Measurements from ENCODE around the gene PPP1R13B.

Gene PPP1R13B

DNA sequence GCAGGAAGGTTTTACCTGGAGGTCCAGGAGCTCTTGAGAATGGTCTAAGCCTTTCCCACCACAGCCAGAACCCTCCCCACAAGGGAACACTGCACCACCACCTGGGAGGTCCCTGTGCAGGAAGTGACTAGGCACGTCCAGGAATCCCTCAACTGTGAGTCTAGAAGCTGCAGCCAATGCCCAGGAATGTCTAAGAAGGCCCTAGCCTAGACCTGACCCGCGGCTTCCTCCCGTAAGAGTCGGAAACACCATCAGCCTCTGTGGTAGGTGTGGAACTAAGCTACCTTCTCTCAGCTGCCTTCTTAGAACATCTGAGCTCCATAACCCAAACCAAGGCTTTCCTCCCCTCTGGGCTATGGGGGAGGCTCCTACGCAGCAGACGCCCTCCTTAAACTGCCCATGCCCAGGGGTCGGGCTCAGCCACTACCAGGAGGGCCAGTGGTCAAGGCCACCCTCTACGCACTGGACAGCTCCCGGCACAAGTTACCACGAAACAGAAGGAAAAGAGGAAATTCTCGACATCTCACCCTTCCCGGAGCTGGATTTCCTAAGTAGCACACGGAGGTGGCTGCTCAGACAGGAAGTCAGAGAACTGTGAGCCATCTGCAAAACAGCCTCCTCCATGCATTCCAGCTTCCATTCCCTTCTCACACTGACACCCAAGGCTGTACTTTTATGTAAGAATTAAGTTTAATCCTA is 106.2 kb downstream of the PPP1R13B start:
- H3K4me1 Mint-ChIP-seq, result no peaks in the 10 kb centered on the region
- no peaks in the 10 kb centered on the region for H3K27me3 Mint-ChIP-seq
- ATAC-seq (no peak), DNase-seq (no peak)
- no peak overlapping the region for H3K4me3 Mint-ChIP-seq
- H3K27ac Mint-ChIP-seq, result no peak overlapping the region
- H3K9me3 Mint-ChIP-seq, result no peaks in the 10 kb centered on the region

DNA sequence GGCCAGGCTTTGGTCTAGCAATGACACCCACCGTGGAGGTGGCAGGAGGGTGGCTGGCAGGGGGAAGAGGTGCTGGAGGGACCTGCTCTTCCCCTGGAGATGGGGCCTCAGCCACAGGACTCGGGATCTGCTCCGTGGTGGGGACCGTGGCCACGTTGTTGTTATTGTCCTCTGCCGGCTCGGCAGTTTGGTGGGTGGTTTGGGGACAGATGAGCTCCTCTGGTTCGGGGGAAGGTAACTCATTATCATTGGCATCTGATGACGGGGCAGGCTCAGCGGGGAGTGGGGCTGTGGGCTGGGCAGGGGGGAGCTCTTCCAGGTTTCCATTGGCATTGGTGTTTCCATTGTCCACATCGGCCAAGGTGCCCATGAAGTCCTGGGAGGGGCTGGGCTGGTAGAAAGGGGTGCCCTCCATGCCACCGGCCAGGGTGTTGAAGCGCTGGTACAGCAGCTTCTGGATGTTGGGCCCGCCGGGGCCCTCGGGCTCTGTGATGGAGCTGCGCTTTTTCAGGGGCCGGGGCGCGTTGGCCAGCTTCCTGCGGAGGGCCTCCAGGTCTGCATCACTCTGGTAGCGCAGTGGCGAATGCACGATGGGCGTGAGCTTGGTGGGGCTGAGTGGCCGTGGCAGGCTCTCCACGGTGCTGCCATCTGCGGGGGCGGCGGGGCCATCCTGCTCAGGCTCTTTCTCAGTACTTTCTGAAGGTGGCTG is 107.4 kb downstream of the PPP1R13B start:
- Mint-ChIP-seq H3K4me3 (no peak overlapping the region), H3K27ac (peak overlapping the region in 1 of 2 donors; percentile 42), H3K4me1 (no peaks in the 10 kb centered on the region), H3K9me3 (no peaks in the 10 kb centered on the region), H3K27me3 (no peaks in the 10 kb centered on the region)
- ATAC-seq, result no peak
- DNase-seq, result no peak

DNA sequence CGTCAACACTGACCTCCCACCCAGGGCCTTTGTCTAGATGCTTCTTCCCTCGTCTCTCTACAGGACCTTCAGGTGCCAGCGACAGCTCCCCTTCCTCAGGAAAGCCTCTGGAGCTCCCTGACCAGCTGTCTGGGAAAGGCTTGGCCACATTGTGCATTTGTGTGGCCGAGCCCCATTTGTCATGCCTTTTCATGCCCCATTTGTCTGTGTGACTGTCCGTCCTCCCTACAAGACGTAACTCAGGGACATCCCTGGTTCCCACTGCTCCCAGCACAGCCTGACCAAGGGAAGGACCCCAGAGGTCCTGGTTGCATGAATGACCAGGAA is 107.9 kb downstream of the PPP1R13B start:
- ATAC-seq (no peak), DNase-seq (no peak)
- Mint-ChIP-seq H3K4me3 (no peak overlapping the region), H3K9me3 (no peaks in the 10 kb centered on the region), H3K27me3 (no peaks in the 10 kb centered on the region), H3K4me1 (no peaks in the 10 kb centered on the region), H3K27ac (no peak overlapping the region)

DNA sequence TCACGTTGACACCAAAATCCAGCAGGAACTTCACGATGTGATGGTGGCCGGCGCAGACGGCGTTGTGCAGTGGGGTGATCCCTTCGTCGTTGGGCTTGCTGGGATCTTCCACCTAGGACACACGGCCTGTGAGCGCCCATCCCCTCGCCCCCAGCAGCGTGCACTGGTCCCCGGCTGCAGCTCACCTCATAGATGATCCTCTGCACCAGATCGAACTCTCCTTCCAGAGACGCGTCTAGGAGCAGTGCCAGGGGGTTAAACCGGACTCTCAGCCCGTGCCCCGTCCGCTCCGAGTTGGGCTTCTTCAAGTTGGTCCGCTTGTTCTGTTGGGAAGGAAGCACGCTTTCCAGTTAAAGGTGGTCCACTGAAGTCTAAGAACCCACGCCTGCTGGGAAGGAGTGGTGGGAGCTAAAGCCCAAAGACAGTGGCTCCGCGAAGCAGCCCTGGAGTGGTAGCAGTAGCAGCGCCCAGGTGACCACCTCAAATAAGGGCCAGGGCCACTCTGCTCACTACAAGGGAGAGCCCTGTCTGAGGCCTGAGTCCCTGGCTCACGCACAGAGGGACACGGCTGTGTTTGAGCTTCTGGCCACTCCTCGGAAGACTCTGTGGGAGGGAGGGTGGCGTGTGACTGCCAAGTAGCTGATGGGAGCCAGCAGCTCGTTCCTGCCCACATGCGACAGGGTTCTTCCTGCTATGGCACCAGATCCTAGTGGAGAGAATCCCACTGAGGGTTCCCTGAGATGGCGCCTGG is 108.5 kb downstream of the PPP1R13B start:
- ATAC-seq (no peak), DNase-seq (no peak)
- Mint-ChIP-seq H3K4me3 (no peak overlapping the region), H3K9me3 (no peaks in the 10 kb centered on the region), H3K4me1 (no peaks in the 10 kb centered on the region), H3K27ac (no peak overlapping the region), H3K27me3 (no peaks in the 10 kb centered on the region)

DNA sequence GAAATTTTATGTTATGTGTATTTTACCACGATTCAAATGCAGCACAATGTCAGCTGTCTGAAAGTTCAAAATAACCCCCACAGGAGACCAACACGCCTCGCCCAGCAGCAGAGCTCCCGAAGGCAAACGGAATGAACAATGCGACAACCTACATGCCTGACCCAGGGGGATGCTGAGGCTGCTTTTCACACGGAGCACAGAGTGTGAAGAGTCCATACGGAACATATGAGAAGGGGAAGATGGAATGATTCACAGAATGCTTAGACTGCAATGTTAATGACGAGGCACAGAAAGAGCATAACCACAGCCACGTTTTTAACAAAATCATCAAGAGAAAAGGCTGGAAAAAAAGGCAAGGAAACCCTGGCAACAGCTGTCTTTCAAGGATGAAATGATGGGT is 109.2 kb downstream of the PPP1R13B start:
- ATAC-seq (no peak), DNase-seq (no peak)
- no peaks in the 10 kb centered on the region for H3K9me3 Mint-ChIP-seq
- no peaks in the 10 kb centered on the region for H3K4me1 Mint-ChIP-seq
- H3K27me3 Mint-ChIP-seq, result no peaks in the 10 kb centered on the region
- H3K4me3 Mint-ChIP-seq, result no peak overlapping the region
- no peak overlapping the region for H3K27ac Mint-ChIP-seq

DNA sequence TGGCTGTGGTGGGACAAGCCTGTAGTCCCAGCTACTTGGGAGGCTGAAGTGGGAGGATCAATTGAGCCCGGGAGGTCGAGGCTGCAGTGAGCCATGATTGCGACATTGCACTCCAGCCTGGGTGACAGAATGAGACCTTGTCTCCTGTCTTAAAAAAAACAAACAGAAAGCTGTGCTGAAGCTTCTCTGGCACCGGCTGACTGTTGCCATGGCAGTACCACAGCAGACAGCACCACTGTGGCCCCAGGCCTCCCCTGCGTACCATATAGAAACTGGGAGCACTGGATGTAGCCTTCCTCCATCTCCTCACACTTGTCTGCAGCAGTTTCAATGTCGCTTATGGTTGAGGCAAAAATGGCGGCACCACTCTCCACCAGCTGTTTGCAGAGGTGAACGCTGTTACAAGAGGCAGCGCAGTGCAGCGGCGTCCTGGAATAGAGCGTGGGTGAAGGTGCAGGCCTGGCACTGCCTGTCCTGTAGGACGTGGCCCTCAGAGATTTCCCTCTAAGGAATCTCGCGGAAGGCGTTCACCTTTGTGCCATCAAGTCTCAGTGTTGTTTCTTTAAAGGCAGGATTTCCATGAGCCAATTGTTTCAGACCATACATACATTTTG is 109.8 kb downstream of the PPP1R13B start:
- no peaks in the 10 kb centered on the region for H3K9me3 Mint-ChIP-seq
- no peaks in the 10 kb centered on the region for H3K27me3 Mint-ChIP-seq
- peak overlapping the region in 1 of 2 donors; percentile 12 for H3K27ac Mint-ChIP-seq
- H3K4me1 Mint-ChIP-seq, result no peaks in the 10 kb centered on the region
- no peak for ATAC-seq
- DNase-seq, result no peak
- H3K4me3 Mint-ChIP-seq, result no peak overlapping the region

DNA sequence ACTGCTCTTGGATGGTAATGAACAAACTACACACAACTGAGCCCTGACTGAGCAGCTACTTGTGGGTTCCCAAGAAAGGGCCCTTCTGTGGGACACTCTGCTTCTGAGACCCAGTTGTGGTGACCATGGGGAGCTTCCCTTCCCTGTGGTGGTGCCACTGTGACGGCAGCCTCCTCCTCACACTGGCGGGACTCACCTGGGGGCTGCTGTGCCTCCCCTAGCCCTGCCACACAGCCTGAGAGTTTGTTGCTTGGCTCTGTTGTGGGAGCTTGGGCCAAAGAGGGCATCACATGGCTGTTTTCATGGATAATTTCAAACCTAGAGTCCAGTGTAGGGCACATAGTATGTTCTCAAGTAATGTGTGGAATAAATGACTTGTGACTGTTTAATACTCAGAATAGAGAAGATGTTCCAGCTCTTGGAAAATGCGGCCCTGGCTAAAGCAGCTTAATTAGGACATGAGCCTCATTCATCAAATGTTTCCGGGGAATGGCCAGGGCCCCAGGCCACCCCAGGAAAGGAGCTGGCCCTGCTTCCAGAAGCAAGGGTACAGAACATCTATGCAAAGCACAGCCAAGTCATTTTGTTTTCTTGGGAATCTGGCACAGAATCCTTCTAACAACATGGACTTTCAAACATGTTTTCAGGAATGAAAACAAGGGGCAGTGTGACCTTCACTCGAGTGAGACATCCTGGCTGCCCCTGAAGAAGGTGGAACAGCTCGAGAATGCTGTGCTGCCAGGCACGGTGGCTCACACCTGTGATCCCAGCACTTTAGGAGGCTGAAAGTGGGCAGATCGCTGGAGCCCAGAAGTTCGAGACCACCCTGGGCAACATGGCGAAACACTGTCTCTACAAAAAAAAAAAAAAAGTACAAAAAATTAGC is 110.6 kb downstream of the PPP1R13B start:
- ATAC-seq (no peak), DNase-seq (no peak)
- no peaks in the 10 kb centered on the region for H3K4me1 Mint-ChIP-seq
- H3K27ac Mint-ChIP-seq, result peak overlapping the region in 1 of 2 donors; percentile 12
- H3K4me3 Mint-ChIP-seq, result no peak overlapping the region
- no peaks in the 10 kb centered on the region for H3K9me3 Mint-ChIP-seq
- H3K27me3 Mint-ChIP-seq, result no peaks in the 10 kb centered on the region

DNA sequence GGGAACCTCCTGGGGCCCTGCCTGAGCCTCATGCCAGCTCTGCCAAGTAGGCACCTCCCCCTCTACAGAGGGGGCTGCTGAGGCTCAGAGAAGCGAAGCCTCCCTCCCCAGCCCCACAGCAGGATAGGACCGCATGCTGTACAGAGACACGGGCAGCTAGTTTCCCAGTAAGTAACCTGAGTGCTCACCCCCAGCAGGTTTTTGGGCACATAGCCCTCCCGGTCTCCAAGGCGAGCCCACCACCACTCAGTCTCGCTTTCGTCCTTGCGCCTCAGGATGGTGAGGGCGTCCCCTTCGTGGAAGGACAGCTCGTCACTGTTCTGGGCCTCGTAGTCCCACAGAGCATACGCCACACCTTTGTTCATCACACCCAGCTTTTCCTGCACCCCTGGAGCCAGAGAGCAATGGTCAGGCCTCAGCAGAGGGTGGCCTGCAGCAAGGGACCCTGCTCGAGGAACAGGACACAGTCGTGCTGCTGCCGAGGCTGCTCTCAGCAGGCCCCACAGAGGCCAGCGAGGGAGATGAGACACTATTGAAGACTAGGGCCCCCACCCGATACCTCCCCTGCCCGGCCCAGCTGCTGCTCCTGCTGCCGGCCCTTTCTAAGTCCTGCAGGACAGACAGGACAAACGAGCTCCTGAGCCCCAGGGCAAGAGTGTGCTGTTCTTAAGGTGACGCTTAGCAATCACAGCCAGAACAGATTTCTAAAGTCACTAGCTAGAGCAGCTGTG is 111.4 kb downstream of the PPP1R13B start:
- H3K27ac Mint-ChIP-seq, result no peak overlapping the region
- H3K4me3 Mint-ChIP-seq, result no peak overlapping the region
- no peaks in the 10 kb centered on the region for H3K9me3 Mint-ChIP-seq
- no peak for DNase-seq
- ATAC-seq, result peak; percentile 13
- no peaks in the 10 kb centered on the region for H3K4me1 Mint-ChIP-seq
- no peaks in the 10 kb centered on the region for H3K27me3 Mint-ChIP-seq

DNA sequence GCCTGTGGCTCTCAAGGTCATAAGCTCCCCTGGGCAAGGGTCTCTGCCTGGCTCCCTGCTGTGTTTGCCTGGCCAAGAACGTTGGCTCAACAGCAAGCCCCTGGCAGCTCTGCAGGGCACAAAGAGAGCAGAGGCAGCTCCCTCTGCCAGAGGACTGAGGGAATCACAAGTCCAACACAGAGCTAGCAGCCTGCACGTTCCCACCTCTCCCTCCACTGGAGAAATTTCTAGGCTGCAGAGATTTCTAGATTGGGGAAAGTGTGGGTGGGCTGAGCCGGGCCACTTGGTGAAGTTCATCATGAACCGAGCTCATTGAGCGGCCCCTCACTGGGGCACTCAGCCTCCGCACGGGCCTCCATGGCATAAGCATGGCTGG is 111.9 kb downstream of the PPP1R13B start:
- DNase-seq (no peak), ATAC-seq (no peak)
- no peaks in the 10 kb centered on the region for H3K27me3 Mint-ChIP-seq
- no peak overlapping the region for H3K4me3 Mint-ChIP-seq
- H3K4me1 Mint-ChIP-seq, result no peaks in the 10 kb centered on the region
- H3K9me3 Mint-ChIP-seq, result no peaks in the 10 kb centered on the region
- H3K27ac Mint-ChIP-seq, result no peak overlapping the region

DNA sequence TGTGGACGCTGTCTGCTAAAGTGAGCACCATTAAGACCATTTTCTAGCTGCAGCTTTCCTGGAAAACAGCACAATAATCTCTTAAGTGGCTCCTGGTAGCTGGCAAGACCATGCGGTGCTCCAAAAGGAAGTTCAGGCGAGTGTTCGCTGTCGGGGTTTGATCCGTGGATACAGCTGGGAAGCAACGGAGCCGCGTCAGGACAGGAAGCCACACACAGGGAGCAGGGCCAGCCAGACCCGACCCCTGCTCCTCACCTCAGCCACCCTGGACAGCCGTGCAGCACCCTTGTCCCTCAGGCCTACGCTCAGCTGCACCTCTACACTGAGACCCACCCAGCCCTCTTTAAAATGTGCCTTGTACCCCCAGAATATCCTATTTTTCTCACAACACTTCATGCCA is 112.4 kb downstream of the PPP1R13B start:
- DNase-seq (no peak), ATAC-seq (no peak)
- Mint-ChIP-seq H3K27me3 (no peaks in the 10 kb centered on the region), H3K9me3 (no peaks in the 10 kb centered on the region), H3K27ac (no peak overlapping the region), H3K4me3 (no peak overlapping the region), H3K4me1 (no peaks in the 10 kb centered on the region)

DNA sequence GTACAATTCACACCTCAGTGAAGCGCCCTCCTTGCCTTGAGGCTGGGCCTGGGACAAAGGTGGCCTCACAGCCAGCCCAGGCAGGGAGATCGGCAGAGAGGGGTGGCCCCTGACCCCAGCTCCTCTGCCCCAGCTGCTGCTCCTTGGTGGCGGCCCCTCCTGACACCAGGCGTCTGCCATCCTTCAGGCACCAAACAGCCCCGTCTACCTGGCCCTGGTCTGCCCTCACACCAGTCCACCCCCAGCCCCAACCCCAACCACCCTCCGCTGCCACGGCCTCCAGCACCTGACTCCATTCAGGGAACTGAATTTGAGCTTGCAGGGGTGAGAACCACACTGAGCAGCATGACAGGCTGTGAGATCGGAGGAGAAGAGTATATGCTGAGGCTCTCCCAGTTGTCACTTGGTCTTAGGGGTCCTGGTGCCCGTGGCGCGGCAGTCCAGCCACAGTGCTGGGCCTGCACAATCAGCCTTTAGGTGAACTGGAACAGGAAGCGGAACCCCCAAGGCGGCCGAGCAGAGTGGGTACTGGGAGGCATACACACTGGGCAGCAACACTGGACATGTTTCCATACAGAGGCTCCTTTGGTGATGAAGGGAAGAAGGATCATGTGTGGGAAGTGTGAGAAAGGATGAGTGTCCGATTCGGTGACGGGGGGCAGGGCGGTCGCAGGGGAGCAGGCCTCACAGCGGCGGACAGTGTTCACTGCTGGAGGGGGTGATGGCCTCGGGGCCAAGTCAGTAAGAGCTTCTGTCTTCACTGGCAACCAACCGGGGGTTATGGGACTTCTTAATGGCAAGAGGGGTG is 113.1 kb downstream of the PPP1R13B start:
- Mint-ChIP-seq H3K4me1 (no peaks in the 10 kb centered on the region), H3K9me3 (no peaks in the 10 kb centered on the region), H3K27me3 (no peaks in the 10 kb centered on the region), H3K4me3 (no peak overlapping the region), H3K27ac (peak overlapping the region in 1 of 2 donors; percentile 59)
- no peak for DNase-seq
- ATAC-seq, result no peak

DNA sequence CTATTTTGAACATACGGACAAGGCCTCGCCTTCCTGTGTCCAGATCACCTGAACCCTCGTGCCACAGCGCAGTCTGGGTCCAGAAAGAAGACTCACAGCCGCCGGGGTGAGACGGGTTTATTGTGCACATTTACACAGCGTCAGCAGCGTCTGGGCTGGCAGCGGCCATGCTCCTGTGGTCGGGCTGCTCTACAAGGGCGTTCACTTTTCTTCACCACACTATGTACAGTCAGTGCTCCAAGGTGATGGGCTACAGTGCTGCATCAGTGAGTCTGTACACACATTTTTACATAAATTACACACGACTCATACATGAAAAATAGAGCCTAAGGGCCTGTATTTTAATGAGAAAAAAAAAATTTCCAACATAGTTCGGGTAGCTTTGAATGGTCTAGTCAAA is 113.7 kb downstream of the PPP1R13B start:
- Mint-ChIP-seq H3K9me3 (no peaks in the 10 kb centered on the region), H3K27me3 (no peaks in the 10 kb centered on the region), H3K4me3 (no peak overlapping the region), H3K4me1 (no peaks in the 10 kb centered on the region), H3K27ac (no peak overlapping the region)
- DNase-seq (no peak), ATAC-seq (no peak)

DNA sequence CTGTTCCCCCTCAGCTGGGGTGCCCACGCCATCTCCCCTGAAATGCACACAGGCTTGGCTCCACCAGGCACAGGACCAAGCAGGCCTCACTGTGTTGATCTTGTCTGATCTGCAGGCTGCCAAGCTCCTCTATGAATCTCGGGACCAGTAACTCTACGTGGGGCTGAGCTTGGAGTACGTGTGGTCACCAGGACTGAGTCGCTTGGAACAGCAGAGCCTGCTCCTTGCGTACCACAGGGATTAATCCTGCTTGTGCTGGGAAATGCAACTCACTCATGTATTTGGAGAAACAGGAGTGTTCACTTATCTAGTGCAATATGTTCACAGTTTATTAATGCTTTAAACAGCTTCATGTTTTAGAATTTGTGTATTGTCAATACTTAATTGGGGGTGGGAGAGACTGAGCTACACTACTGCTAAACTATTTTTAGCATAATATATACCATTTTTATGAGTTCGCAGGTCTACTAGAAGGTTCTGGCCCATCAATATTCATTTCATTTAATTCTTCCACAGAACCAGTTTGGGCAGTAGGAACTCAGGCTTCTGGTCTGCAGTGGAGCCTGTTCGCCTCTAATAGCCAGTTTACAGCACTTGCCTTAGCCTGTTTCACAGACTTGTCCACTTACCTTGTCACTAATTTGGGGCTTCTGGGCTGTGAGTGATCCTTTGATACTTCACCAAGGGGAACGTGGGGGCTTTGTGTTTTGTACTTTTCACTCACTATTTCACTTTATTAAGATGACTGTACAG is 114.3 kb downstream of the PPP1R13B start:
- no peaks in the 10 kb centered on the region for H3K4me1 Mint-ChIP-seq
- H3K27me3 Mint-ChIP-seq, result no peaks in the 10 kb centered on the region
- H3K4me3 Mint-ChIP-seq, result no peak overlapping the region
- ATAC-seq (no peak), DNase-seq (no peak)
- no peaks in the 10 kb centered on the region for H3K9me3 Mint-ChIP-seq
- H3K27ac Mint-ChIP-seq, result no peak overlapping the region

Data from stimulated activated naive CD8-positive, alpha-beta T cell treated with anti-CD3 and anti-CD28 coated beads, Interleukin-15, amount 100 ng/mL, for 72 hours (primary cell).